ENCODE measurements around the gene NFIC. TPM values are rescaled to one million over a fixed set of nuclear protein-coding genes. Genes with fewer than 3 reads are reported as not detected.

NFIC gene
- total RNA-seq, 1 donor from 2014 or later: 32.9 TPM

GRCh38 chr19:3411636-3412035, 45.3 kb downstream of the NFIC start:
- no peak for DNase-seq (ENCODE audit: low spot score in 2 of 2, unreplicated experiment in 2 of 2)
- H3K27me3 Mint-ChIP-seq (ENCODE audit: low read depth): peaks cover 11% of the 10 kb centered on the region
- TF ChIP-seq CTCF (IDR thresholded peaks at IDR 0.05; ENCODE audit: unreplicated experiment): no peak
- H3K27ac Mint-ChIP-seq: no peak overlapping the region
- H3K4me1 Mint-ChIP-seq: no peaks in the 10 kb centered on the region
- H3K9me3 Mint-ChIP-seq: no peaks in the 10 kb centered on the region
- no peak overlapping the region for H3K4me3 Mint-ChIP-seq
- no peaks in the 10 kb centered on the region for H3K36me3 Mint-ChIP-seq

- Mint-ChIP-seq H3K36me3 (no peaks in the 10 kb centered on the region), H3K27me3 (ENCODE audit: low read depth) (peaks cover 11% of the 10 kb centered on the region), H3K4me1 (no peaks in the 10 kb centered on the region), H3K4me3 (no peak overlapping the region), H3K27ac (no peak overlapping the region), H3K9me3 (no peaks in the 10 kb centered on the region)
- DNase-seq (ENCODE audit: low spot score in 2 of 2, unreplicated experiment in 2 of 2): no peak
- TF ChIP-seq CTCF (IDR thresholded peaks at IDR 0.05; ENCODE audit: unreplicated experiment): no peak
These were observed 45.7 kb downstream of the NFIC start for GRCh38 chr19:3412066-3412465.

- Mint-ChIP-seq H3K4me3 (no peak overlapping the region), H3K4me1 (no peaks in the 10 kb centered on the region), H3K9me3 (no peaks in the 10 kb centered on the region), H3K27ac (no peak overlapping the region), H3K27me3 (ENCODE audit: low read depth) (peaks cover 11% of the 10 kb centered on the region), H3K36me3 (no peaks in the 10 kb centered on the region)
- DNase-seq (ENCODE audit: low spot score in 2 of 2, unreplicated experiment in 2 of 2): no peak
- no peak for TF ChIP-seq CTCF (IDR thresholded peaks at IDR 0.05; ENCODE audit: unreplicated experiment)
These were observed 47.5 kb downstream of the NFIC start for GRCh38 chr19:3413796-3414327.

GRCh38 chr19:3415695-3416094, 49.3 kb downstream of the NFIC start:
- H3K27me3 Mint-ChIP-seq (ENCODE audit: low read depth): peaks cover 6% of the 10 kb centered on the region
- H3K4me3 Mint-ChIP-seq: no peak overlapping the region
- H3K4me1 Mint-ChIP-seq: no peaks in the 10 kb centered on the region
- no peaks in the 10 kb centered on the region for H3K9me3 Mint-ChIP-seq
- TF ChIP-seq CTCF (IDR thresholded peaks at IDR 0.05; ENCODE audit: unreplicated experiment): no peak
- no peak for DNase-seq (ENCODE audit: low spot score in 2 of 2, unreplicated experiment in 2 of 2)
- no peaks in the 10 kb centered on the region for H3K36me3 Mint-ChIP-seq
- H3K27ac Mint-ChIP-seq: no peak overlapping the region

- no peaks in the 10 kb centered on the region for H3K36me3 Mint-ChIP-seq
- TF ChIP-seq CTCF (IDR thresholded peaks at IDR 0.05; ENCODE audit: unreplicated experiment): no peak
- H3K4me3 Mint-ChIP-seq: no peak overlapping the region
- no peak overlapping the region for H3K27ac Mint-ChIP-seq
- no peaks in the 10 kb centered on the region for H3K9me3 Mint-ChIP-seq
- no peak for DNase-seq (ENCODE audit: low spot score in 2 of 2, unreplicated experiment in 2 of 2)
- no peaks in the 10 kb centered on the region for H3K27me3 Mint-ChIP-seq (ENCODE audit: low read depth)
- H3K4me1 Mint-ChIP-seq: no peaks in the 10 kb centered on the region
These were observed 53.9 kb downstream of the NFIC start for GRCh38 chr19:3420244-3420755.

All from mesothelial cell of epicardium (in vitro differentiated cells).